ENCODE results near the gene FAM162A.
A peak's percentile ranks its signal among the peaks of the same experiment; 100 is the strongest.

Gene FAM162A

DNA sequence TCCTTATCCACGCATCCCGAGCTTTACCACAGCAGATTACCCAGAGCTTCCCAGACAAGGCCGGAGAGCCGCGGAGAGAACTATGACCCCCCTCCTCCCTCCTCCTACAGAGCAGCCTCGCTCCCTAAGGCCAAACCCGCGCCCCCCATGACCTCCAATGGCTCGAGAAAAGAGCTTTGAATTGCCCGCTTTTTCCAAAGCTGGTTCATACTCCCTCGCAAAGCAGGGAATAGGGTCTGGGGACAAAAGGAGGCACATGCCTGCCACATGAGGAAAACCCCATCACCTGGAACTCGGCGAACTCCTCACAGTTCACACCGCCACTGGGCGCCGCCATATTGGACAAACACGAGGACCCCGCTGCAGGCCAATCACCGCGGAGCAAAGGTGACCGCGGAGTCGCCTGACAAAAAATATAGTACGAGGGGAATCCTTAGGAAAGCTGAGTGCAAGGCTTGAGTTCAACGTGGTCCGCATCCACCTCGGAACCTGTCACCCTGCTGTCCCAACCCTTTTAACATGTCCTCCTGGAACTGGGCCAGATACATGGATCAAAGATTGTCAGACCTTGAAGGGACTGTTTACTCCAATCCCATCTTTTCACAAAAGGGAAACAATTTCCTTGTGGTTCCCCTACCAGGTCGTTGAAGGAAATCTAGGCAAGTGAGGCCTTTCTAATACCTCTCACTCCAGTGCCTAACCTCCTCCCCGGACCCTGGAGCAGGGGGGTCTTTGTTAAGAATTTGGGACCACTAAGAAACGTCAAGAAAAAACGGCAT is 905 bp upstream of the FAM162A start, which contains the start of gene MIX23:
Gene MIX23 (minus strand): TSS at position 344 of the 779 bp plus-strand sequence. CDS start 7 bp downstream, at position 337.
- Histone ChIP-seq H3K27me3 (ENCODE audit: insufficient read depth, low read length) (no peaks in the 10 kb centered on the region), H3K9me2 (ENCODE audit: low read depth, low read length) (no peaks in the 10 kb centered on the region), H2AFZ (ENCODE audit: low read length) (peak within 1 kb of the TSS; percentile 90), H3K9me3 (ENCODE audit: low read length) (no peaks in the 10 kb centered on the region), H3K27ac (ENCODE audit: low read depth, low read length, poor library complexity, severe bottlenecking) (peak within 1 kb of the TSS; percentile 76), H3K4me2 (ENCODE audit: low read length) (peak within 1 kb of the TSS; percentile 98), H4K20me1 (ENCODE audit: insufficient read depth, low read length) (no peaks in the 10 kb centered on the region), H3K4me1 (ENCODE audit: insufficient read depth, low read length, severe bottlenecking) (peaks cover 53% of the 10 kb centered on the region), H3F3A (ENCODE audit: insufficient read depth, low read length) (no peaks in the 10 kb centered on the region; the same call in 1 of the 2 replicates), H3K4me3 (ENCODE audit: low read depth, low read length, poor library complexity, severe bottlenecking) (peak within 1 kb of the TSS; percentile 89), H3K36me3 (ENCODE audit: insufficient read depth, low read length) (peaks cover 17% of the 10 kb centered on the region; the same call in 1 of the 2 replicates), H3K9ac (ENCODE audit: low read length) (peak within 1 kb of the TSS; percentile 89), H3K79me2 (ENCODE audit: insufficient read depth, low read length) (peaks cover 48% of the 10 kb centered on the region)
- TF ChIP-seq EZH2 (IDR thresholded peaks at IDR 0.05; ENCODE audit: borderline replicate concordance, low read length), result no peak
- TF ChIP-seq, protein P1, sequence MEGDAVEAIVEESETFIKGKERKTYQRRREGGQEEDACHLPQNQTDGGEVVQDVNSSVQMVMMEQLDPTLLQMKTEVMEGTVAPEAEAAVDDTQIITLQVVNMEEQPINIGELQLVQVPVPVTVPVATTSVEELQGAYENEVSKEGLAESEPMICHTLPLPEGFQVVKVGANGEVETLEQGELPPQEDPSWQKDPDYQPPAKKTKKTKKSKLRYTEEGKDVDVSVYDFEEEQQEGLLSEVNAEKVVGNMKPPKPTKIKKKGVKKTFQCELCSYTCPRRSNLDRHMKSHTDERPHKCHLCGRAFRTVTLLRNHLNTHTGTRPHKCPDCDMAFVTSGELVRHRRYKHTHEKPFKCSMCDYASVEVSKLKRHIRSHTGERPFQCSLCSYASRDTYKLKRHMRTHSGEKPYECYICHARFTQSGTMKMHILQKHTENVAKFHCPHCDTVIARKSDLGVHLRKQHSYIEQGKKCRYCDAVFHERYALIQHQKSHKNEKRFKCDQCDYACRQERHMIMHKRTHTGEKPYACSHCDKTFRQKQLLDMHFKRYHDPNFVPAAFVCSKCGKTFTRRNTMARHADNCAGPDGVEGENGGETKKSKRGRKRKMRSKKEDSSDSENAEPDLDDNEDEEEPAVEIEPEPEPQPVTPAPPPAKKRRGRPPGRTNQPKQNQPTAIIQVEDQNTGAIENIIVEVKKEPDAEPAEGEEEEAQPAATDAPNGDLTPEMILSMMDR (IDR thresholded peaks at IDR 0.05; ENCODE audit: low read length), result no peak

DNA sequence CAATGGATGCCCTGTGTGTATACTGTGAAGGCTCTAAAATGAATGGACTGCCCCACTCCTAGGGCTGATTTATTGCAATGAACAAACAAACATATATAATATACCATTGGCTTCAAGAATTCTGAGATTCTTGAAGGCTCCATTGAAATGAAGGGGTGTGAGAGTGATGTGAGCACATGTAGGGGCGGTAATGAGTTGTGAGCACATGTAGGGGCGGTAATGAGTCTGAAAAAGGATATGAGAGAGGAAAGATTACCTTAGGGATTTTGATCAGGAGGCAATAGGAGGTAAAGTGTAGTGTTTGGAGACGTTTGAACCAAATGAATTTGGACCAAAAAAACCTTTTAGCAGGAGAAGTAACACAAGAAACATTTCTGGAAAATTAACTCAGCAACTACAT is 3.7 kb downstream of the FAM162A start:
- no peak overlapping the region for H2AFZ ChIP-seq (ENCODE audit: low read length)
- H3K9me3 ChIP-seq (ENCODE audit: low read length), result no peaks in the 10 kb centered on the region
- no peaks in the 10 kb centered on the region for H3K27me3 ChIP-seq (ENCODE audit: insufficient read depth, low read length)
- TF ChIP-seq, protein P1 (IDR thresholded peaks at IDR 0.05; ENCODE audit: low read length), result peak; percentile 4; the same call in 1 of the 2 replicates
- no peak for TF ChIP-seq EZH2 (IDR thresholded peaks at IDR 0.05; ENCODE audit: borderline replicate concordance, low read length)
- H3K9me2 ChIP-seq (ENCODE audit: low read depth, low read length), result no peaks in the 10 kb centered on the region
- H3K79me2 ChIP-seq (ENCODE audit: insufficient read depth, low read length), result peaks cover 37% of the 10 kb centered on the region
- no peak overlapping the region for H3K4me3 ChIP-seq (ENCODE audit: low read depth, low read length, poor library complexity, severe bottlenecking)
- no peak overlapping the region; the same call in 1 of the 2 replicates for H3K4me2 ChIP-seq (ENCODE audit: low read length)
- no peak overlapping the region for H3K9ac ChIP-seq (ENCODE audit: low read length)
- no peaks in the 10 kb centered on the region for H4K20me1 ChIP-seq (ENCODE audit: insufficient read depth, low read length)
- peaks cover 19% of the 10 kb centered on the region; the same call in 1 of the 2 replicates for H3K36me3 ChIP-seq (ENCODE audit: insufficient read depth, low read length)
- no peaks in the 10 kb centered on the region; the same call in 1 of the 2 replicates for H3F3A ChIP-seq (ENCODE audit: insufficient read depth, low read length)
- no peak overlapping the region for H3K27ac ChIP-seq (ENCODE audit: low read depth, low read length, poor library complexity, severe bottlenecking)
- peaks cover 46% of the 10 kb centered on the region for H3K4me1 ChIP-seq (ENCODE audit: insufficient read depth, low read length, severe bottlenecking)

DNA sequence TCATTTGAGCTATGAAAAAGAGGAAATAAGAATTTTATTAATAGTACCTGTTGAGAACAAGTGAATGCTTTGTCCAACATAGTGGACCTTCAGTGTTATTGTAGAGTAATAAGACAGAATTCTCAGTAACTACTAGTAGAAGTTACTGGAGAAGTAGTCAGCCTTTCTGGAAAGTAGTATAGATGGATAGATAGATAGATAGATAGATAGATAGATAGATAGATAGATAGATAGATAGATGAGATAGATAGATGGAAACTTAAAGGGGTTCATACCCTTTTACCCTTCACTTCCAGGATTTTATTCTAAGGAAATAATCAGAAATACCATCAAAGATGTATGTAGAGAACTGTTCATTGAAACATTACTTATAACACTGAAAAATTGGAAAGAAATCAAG is 5.2 kb downstream of the FAM162A start:
- Histone ChIP-seq H2AFZ (ENCODE audit: low read length) (no peak overlapping the region), H3K27me3 (ENCODE audit: insufficient read depth, low read length) (no peaks in the 10 kb centered on the region), H3K9me3 (ENCODE audit: low read length) (no peaks in the 10 kb centered on the region), H3K79me2 (ENCODE audit: insufficient read depth, low read length) (peaks cover 35% of the 10 kb centered on the region; the same call in 1 of the 2 replicates), H4K20me1 (ENCODE audit: insufficient read depth, low read length) (no peaks in the 10 kb centered on the region), H3K4me3 (ENCODE audit: low read depth, low read length, poor library complexity, severe bottlenecking) (no peak overlapping the region), H3K4me1 (ENCODE audit: insufficient read depth, low read length, severe bottlenecking) (peaks cover 41% of the 10 kb centered on the region), H3K9me2 (ENCODE audit: low read depth, low read length) (no peaks in the 10 kb centered on the region), H3K4me2 (ENCODE audit: low read length) (no peak overlapping the region), H3K9ac (ENCODE audit: low read length) (no peak overlapping the region), H3K27ac (ENCODE audit: low read depth, low read length, poor library complexity, severe bottlenecking) (no peak overlapping the region), H3F3A (ENCODE audit: insufficient read depth, low read length) (no peaks in the 10 kb centered on the region; the same call in 1 of the 2 replicates), H3K36me3 (ENCODE audit: insufficient read depth, low read length) (peaks cover 29% of the 10 kb centered on the region)
- no peak for TF ChIP-seq EZH2 (IDR thresholded peaks at IDR 0.05; ENCODE audit: borderline replicate concordance, low read length)
- TF ChIP-seq, protein P1 (IDR thresholded peaks at IDR 0.05; ENCODE audit: low read length), result no peak

Measured in OCI-LY1 (cell line).